ENCODE results near the gene TCP11.

TCP11 gene

GRCh38 chr6:35141007-35141655 lies at the start of gene TCP11:
TSS of gene TCP11 (minus strand) at chr6:35141339. CDS start at chr6:35140870, 469 bp downstream.
- peak; percentile 65 for DNase-seq

DNA sequence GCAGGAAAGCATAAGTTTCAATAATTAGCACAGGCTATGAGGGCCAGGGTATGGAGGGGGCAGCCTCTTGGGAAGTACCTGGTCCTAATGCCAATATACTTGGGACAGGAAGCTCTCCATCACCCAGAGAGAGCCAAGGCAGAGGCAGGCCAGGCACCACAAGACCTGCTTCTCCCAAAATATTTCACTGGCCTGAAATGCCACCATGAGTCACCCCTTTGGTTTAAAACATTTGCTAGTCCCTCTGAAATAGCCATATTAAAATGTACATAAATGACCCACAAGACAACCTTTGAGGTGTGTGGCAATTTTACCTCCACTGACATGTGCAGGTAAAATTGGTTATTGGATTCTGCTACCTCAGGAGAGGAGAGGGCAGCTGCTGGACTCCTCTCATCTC lies 49.2 kb upstream of the TCP11 start:
- DNase-seq, result no peak

DNA sequence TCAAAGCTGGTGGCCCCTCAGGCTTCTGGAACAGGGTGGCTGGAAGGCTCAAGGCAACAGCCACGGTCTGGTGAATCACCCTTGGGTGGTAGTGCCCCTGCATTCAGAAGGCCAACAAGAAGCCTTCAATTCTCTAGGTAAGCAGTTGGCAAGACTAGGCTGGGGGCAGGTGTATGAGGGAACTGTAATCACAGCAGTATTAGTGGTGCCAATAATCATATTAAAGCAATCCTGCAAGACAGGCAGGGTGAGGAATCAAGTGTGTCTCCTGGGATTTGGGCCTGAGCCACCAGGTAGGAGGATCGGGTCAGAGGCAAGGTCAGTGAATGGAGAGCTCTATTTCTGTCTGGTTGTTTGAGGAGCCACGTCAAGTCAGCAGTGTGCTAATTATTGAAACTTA lies 47.7 kb upstream of the TCP11 start:
- no peak for DNase-seq

DNA sequence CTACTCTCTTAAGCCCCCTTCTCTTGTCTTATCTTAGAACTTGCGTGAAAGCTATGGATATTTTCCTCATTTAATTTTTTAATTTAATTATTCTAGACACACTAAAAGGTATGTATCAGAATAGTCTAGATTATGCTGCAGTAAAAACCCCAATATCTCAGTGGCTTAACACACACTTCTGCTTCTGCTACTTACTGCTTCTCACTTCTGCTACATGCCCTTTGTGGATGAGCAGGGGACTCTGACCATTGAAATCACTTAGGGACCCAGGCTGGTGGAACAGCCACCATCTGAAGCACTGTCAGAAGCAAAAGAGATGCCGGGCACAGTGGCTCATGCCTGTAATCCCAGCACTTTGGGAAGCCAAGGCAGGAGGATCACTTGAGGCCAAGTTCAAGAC lies 45.4 kb upstream of the TCP11 start:
- DNase-seq, result no peak

DNA sequence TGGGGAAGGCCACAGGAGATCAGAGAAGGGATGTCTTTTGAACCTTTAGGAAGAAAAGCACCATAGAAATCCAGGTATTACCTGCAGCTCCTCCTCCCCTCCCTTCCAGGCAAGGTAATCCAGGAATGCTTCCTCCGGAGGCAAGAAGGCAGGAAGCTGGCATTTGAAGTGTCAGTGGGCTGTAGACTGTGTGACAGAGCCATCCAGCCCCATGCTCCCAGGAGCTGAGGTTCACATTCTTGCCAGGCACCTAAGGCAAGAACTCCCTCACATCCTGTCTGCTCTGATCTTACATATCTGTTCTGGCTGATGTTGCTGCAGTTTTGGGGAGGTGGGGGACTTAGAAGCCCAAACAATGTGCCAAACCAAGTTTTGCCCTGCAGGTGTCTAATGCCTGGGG lies 44.8 kb upstream of the TCP11 start:
- DNase-seq, result no peak

GRCh38 chr6:35185302-35185681 lies 44.2 kb upstream of the TCP11 start:
- no peak for DNase-seq

- DNase-seq, result no peak
Observed at GRCh38 chr6:35184580-35185301, 43.6 kb upstream of the TCP11 start.

- no peak for DNase-seq
Observed at GRCh38 chr6:35183935-35184334, 42.8 kb upstream of the TCP11 start.

GRCh38 chr6:35183281-35183680 lies 42.1 kb upstream of the TCP11 start:
- no peak for DNase-seq

DNA sequence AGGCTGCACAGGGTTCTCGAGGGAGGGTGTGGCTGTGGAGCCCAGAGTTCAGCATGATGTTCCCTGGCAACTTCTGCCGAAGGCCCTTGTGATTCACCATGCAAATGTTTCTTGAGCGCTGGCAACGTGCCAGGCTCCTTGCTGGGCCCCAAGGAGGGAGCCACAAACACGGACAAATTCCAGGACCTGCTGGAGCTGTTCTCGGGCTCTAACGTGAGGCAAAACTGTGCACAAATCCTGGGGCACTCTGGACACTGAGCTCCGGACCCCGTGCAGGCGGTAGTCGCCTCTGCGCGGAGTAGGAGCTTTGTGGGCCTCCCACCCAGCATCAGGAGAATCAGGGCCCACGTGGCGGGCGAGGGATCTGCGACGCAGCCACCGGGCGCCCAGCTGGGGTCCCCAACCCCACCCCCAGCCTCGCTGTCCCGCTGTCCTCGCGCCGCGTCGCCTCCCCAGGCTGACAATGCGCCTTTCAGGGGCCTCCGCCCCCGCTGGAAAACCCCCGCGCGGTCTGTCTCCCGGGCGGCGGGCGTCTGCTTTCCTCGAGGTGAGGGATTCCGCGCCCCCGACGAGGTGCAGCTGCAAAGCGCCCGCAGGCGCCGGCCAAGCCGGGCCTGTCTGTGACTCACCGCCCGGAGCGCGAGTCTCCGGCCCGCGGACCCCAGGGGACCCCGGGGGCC lies 40.9 kb upstream of the TCP11 start:
- no peak for DNase-seq

DNA sequence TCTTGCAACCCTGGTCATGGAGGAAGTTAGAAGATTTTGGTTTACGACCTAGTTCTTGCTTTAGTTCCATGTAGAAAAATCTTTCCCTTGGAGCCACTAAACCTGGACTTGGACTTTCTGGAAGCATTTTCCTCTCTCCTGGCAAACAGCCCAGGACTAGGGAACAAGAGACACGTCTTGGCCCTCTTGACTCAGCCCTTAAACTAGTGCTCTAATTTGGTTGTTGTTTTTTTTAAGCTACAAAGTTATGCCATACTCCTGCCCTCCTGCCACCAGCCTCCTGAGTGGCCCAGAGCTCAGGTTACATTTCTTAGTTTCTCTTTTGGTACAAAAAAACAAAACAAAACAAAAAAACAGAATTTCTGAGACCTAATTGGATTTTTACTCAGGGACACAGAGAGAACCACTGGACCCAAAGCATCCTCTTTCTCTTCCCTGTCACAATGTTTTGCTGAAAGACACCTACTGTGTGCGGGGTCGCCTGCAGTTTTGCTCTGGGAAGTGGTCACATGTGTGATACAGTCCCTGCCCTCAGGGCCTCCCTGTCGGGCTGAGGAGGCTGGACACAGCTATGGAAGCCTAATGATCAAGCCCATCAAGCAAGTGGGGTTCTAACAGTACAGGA lies 40.3 kb upstream of the TCP11 start:
- DNase-seq, result no peak

- DNase-seq, result no peak
Observed at GRCh38 chr6:35179901-35180535, 38.9 kb upstream of the TCP11 start.

DNA sequence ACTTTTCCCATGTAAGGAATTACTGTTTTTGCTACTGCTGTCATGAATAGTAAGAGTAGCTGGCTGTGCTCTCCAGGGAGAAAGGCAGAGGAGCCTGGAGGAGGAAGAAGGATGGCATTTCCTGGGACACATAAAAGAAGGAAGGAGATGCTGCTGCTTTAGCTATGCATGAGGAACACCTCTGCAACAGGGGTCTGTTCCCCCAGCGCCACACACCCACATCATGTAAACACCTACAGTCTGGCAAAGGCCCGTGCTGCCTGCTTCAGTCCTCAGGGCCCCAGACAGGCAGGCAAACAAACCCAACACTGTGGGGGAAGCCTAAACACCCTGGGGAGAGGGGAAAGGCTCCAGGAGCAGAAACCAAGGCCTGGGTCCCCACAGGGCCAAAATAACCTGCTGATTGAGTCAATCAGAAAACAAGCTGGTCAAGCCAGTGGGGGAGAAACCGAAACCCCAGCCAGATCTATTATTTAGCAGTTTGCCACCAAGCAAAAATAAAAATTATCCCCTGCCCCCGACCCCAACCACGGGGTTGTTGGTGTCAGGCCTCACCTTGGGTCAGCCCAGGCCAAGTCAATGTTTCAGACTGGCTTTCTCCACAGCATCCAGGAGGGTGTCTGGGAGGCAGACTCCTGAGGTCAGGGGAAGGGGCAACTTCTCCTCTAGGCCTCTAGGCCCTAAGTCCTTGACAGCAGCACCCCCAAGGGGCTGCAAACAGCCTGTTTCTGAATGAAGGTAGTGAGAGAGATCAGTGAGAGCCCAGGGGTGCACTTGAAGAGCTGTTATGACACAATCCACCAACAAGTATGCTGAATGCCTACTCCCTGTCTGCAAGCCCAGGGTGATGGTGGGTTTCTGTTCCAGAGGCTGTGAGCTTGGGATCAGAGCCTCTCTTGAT lies 38.0 kb upstream of the TCP11 start:
- DNase-seq, result no peak

- DNase-seq, result no peak
Observed at GRCh38 chr6:35178012-35178411, 36.9 kb upstream of the TCP11 start.

GRCh38 chr6:35177596-35177995 lies 36.5 kb upstream of the TCP11 start:
- no peak for DNase-seq

GRCh38 chr6:35177157-35177556 lies 36.0 kb upstream of the TCP11 start:
- DNase-seq, result no peak

DNA sequence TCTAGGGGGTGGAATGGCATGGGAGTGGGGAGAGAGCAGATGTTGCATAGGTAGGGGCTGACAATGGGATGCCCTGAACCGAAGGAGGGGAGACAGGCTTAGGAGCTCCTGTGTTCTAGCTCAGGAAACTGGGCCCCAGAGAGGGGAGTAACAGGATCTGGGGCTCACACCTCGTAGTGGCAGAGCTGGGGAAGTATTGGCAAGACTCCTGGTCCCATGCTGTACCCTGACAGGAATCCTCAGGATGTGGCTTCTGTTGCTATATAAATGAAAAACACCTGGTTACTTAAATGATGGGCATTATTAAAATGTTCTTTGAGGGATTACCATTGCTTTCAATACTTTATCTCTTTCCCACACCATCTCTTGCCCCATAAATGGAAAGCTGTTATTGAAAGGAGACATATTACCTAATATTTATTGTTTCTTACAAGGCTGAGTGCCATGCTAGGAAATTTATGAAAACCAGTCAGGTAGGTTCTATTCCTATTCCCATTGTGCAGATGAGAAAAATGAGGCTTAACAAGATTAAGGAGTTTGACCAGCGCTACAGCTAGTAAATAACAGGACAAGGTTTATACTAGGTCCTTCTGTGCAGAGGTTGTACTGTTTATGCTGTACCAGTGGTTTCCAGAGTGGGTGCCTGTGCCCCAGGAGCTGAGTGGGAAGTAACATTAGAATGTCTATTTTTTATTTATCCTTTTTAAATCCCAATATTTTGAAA lies 35.3 kb upstream of the TCP11 start:
- no peak for DNase-seq

DNA sequence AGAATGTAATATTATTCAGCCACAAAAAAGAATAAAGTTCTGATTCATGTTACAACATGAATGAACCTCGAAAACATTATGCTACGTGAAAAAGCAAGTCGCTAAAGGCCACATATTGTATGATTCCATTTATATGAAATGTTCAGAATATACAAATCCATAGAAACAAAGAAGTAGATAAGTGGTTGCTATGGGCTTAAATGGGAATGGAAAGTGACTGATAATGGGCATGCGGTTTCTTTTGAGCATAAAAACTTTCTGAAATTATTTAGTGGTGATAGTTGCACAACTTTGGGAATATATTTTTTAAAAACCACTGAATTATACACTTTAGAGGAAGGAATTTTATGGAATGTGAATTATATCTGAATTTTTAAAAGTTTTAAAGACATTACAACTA lies 33.4 kb upstream of the TCP11 start:
- DNase-seq, result no peak

- DNase-seq, result no peak
Observed at GRCh38 chr6:35174088-35174434, 32.9 kb upstream of the TCP11 start.

DNA sequence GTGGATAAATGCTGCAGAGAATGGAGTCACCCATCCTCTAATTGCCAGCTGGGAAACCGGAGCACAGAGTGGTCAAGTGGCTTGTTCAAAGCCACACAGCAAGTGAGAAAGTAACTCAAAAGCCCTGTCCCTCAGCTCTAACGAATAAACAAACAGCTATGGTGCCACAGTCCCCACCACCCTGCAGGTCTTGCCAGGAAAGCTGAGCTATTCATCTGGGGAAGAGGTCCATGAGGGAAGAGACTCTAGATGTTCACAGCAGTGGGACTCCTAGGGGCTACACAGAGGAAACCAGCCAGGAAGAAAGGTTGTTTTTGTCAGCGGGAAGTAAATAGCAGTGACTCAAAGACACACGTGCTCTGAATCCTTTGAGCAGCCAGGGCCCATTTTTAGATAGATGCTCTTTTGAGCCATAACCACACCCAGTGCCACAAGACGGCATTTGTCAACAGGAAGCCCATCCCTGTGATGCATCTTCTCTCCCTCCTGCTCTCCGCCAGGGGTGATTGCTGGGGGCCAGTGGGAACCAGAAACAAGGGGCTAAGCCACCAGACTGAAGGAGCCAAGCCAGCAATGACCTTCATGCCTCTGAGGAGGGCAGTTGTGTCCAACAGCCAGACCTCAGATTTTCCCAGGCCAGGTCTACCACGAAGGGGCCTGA lies 32.4 kb upstream of the TCP11 start:
- no peak for DNase-seq

- DNase-seq, result no peak
Observed at GRCh38 chr6:35173044-35173426, 31.9 kb upstream of the TCP11 start.

Data from activated CD8-positive, alpha-beta memory T cell treated with anti-CD3 and anti-CD28 coated beads for 24 hours (primary cell).